GM19025 (cell line): ENCODE results near the gene NLRC3.
"Not testable (repeated sequence)": the region's sequence is repeated elsewhere in the genome, so short reads cannot be mapped to it uniquely, and the experiment has no call there.

Experiments used
- ATAC-seq: cut with Tn5 transposase; IDR thresholded peaks from one replicate; pipeline ENCODE4 v1.9.1; 2021; ENCODE audit warnings: mild to moderate bottlenecking, low read depth, moderate library complexity; ENCODE audit not compliant: unreplicated experiment

The NLRC3 gene

GRCh38 chr16:3577302-3577752 lies at the start of gene NLRC3:
Gene NLRC3, minus strand, starts transcription at chr16:3577403. Its CDS starts 12,367 bp downstream, at chr16:3565036.
- no peak for ATAC-seq

- no peak for ATAC-seq
Observed at GRCh38 chr16:3625911-3626732, 48.9 kb upstream of the NLRC3 start.

GRCh38 chr16:3625331-3625730 lies 48.1 kb upstream of the NLRC3 start:
- ATAC-seq, result no peak

GRCh38 chr16:3623642-3624041 lies 46.4 kb upstream of the NLRC3 start:
- ATAC-seq, result no peak

GRCh38 chr16:3618769-3619141 lies 41.6 kb upstream of the NLRC3 start:
- no peak for ATAC-seq

- ATAC-seq, result no peak
Observed at GRCh38 chr16:3612510-3613466, 35.6 kb upstream of the NLRC3 start.

GRCh38 chr16:3611146-3611975 lies 34.2 kb upstream of the NLRC3 start, which contains the start of gene SLX4:
Gene SLX4, minus strand, starts transcription at chr16:3611606. Its CDS starts 2,642 bp downstream, at chr16:3608964.
- ATAC-seq, result peak; percentile 83

- no peak for ATAC-seq
Observed at GRCh38 chr16:3610698-3611145, 33.5 kb upstream of the NLRC3 start.

- ATAC-seq, result no peak
Observed at GRCh38 chr16:3609895-3610697, 32.9 kb upstream of the NLRC3 start.

- not testable (repeated sequence) for ATAC-seq
Observed at GRCh38 chr16:3608976-3609375, 31.8 kb upstream of the NLRC3 start.

GRCh38 chr16:3608069-3608468 lies 30.9 kb upstream of the NLRC3 start:
- no peak for ATAC-seq

GRCh38 chr16:3607634-3608033 lies 30.4 kb upstream of the NLRC3 start:
- no peak for ATAC-seq

- ATAC-seq, result no peak
Observed at GRCh38 chr16:3607161-3607560, 30.0 kb upstream of the NLRC3 start.

- no peak for ATAC-seq
Observed at GRCh38 chr16:3606441-3606840, 29.2 kb upstream of the NLRC3 start.

GRCh38 chr16:3602320-3602653 lies 25.1 kb upstream of the NLRC3 start:
- ATAC-seq, result no peak

GRCh38 chr16:3601614-3602319 lies 24.6 kb upstream of the NLRC3 start:
- ATAC-seq, result no peak

GRCh38 chr16:3599922-3600321 lies 22.7 kb upstream of the NLRC3 start:
- ATAC-seq, result no peak

GRCh38 chr16:3599121-3599520 lies 21.9 kb upstream of the NLRC3 start:
- no peak for ATAC-seq

- ATAC-seq, result no peak
Observed at GRCh38 chr16:3598236-3598635, 21.0 kb upstream of the NLRC3 start.
